ENCODE data around the gene IPCEF1.
A peak's percentile ranks its signal among the peaks of the same experiment; 100 is the strongest.

The IPCEF1 gene

GRCh38 chr6:154161689-154162088 lies 194.9 kb downstream of the IPCEF1 start:
- DNase-seq (ENCODE audit: low read depth in 2 of 2): no peak

GRCh38 chr6:154159126-154159525 lies 197.5 kb downstream of the IPCEF1 start:
- DNase-seq (ENCODE audit: low read depth in 2 of 2): no peak

- DNase-seq (ENCODE audit: low read depth in 2 of 2): no peak
These were observed 198.9 kb downstream of the IPCEF1 start for GRCh38 chr6:154157706-154158105.

GRCh38 chr6:154157082-154157481 lies 199.5 kb downstream of the IPCEF1 start:
- no peak for DNase-seq (ENCODE audit: low read depth in 2 of 2)

- DNase-seq (ENCODE audit: low read depth in 2 of 2): peak; percentile 34 to 37
These were observed 200.3 kb downstream of the IPCEF1 start for GRCh38 chr6:154156135-154156896.

- peak; percentile 23 to 32 for DNase-seq (ENCODE audit: low read depth in 2 of 2)
These were observed 202.1 kb downstream of the IPCEF1 start for GRCh38 chr6:154154389-154154967.

GRCh38 chr6:154143753-154144152 lies 212.8 kb downstream of the IPCEF1 start:
- DNase-seq (ENCODE audit: low read depth in 2 of 2): no peak

- DNase-seq (ENCODE audit: low read depth in 2 of 2): no peak
These were observed 215.9 kb downstream of the IPCEF1 start for GRCh38 chr6:154140743-154141142.

GRCh38 chr6:154139892-154140291 lies 216.7 kb downstream of the IPCEF1 start:
- no peak for DNase-seq (ENCODE audit: low read depth in 2 of 2)

- DNase-seq (ENCODE audit: low read depth in 2 of 2): no peak
These were observed 217.8 kb downstream of the IPCEF1 start for GRCh38 chr6:154138793-154139192.

- no peak for DNase-seq (ENCODE audit: low read depth in 2 of 2)
These were observed 222.0 kb downstream of the IPCEF1 start for GRCh38 chr6:154134471-154135147.

GRCh38 chr6:154127657-154128056 lies 228.9 kb downstream of the IPCEF1 start:
- no peak for DNase-seq (ENCODE audit: low read depth in 2 of 2)

GRCh38 chr6:154125421-154125820 lies 231.2 kb downstream of the IPCEF1 start:
- no peak for DNase-seq (ENCODE audit: low read depth in 2 of 2)

- no peak for DNase-seq (ENCODE audit: low read depth in 2 of 2)
These were observed 233.2 kb downstream of the IPCEF1 start for GRCh38 chr6:154123155-154123956.

GRCh38 chr6:154122195-154122925 lies 234.2 kb downstream of the IPCEF1 start:
- no peak for DNase-seq (ENCODE audit: low read depth in 2 of 2)

GRCh38 chr6:154117485-154117884 lies 239.1 kb downstream of the IPCEF1 start:
- DNase-seq (ENCODE audit: low read depth in 2 of 2): no peak

- no peak for DNase-seq (ENCODE audit: low read depth in 2 of 2)
These were observed 243.2 kb downstream of the IPCEF1 start for GRCh38 chr6:154113392-154113791.

GRCh38 chr6:154112181-154112809 lies 244.3 kb downstream of the IPCEF1 start:
- no peak for DNase-seq (ENCODE audit: low read depth in 2 of 2)

GRCh38 chr6:154111025-154111424 lies 245.6 kb downstream of the IPCEF1 start:
- DNase-seq (ENCODE audit: low read depth in 2 of 2): no peak

GRCh38 chr6:154106251-154106650 lies 250.4 kb downstream of the IPCEF1 start:
- DNase-seq (ENCODE audit: low read depth in 2 of 2): no peak
